ENCODE data around the gene MRPL22. TPM values are rescaled to one million over a fixed set of nuclear protein-coding genes. Genes with fewer than 3 reads are reported as not detected.
"Not testable (repeated sequence)": the region's sequence is repeated elsewhere in the genome, so short reads cannot be mapped to it uniquely, and the experiment has no call there.

The MRPL22 gene
- total RNA-seq, 2 donors from 2014 or later: 14.4 to 35.2 TPM

DNA sequence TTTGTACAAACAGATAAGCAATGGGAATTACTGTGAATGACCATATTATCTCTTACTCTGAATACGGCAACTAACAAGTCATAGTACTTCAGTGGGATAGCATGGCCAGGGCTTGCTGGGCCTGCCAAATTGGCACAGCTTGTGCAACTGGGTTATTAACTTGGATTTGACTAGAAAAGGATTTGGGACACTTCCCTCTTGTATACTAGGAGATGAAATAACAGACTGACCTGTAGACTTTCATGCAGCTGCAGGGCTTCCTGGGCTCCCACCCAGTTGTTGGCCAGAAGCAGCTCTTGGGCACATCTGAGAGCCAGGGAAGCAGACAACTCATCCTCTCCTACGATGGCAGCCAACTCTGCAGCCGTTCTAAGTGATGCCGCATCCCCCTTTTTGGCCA lies 42.7 kb upstream of the MRPL22 start:
- Histone ChIP-seq H3K4me1 (replicated peaks) (no peaks in the 10 kb centered on the region), H3K9me3 (no peaks in the 10 kb centered on the region), H3K36me3 (peaks cover 0 to 7% of the 10 kb centered on the region in 2 donors), H3K4me3 (no peak overlapping the region), H3K27ac (no peak overlapping the region), H3K27me3 (replicated peaks; ENCODE audit: insufficient read depth) (no peaks in the 10 kb centered on the region)
- no peak for DNase-seq (ENCODE audit: low spot score)
- WGBS: 89% methylated on average over 4 of the region's 4 CpGs
- intact Hi-C loops (cut with DNase I): no loop called here
- TF ChIP-seq POLR2AphosphoS5 (IDR thresholded peaks at IDR 0.05) (no peak), POLR2A (IDR thresholded peaks at IDR 0.05) (no peak)
- TF ChIP-seq, protein P1, sequence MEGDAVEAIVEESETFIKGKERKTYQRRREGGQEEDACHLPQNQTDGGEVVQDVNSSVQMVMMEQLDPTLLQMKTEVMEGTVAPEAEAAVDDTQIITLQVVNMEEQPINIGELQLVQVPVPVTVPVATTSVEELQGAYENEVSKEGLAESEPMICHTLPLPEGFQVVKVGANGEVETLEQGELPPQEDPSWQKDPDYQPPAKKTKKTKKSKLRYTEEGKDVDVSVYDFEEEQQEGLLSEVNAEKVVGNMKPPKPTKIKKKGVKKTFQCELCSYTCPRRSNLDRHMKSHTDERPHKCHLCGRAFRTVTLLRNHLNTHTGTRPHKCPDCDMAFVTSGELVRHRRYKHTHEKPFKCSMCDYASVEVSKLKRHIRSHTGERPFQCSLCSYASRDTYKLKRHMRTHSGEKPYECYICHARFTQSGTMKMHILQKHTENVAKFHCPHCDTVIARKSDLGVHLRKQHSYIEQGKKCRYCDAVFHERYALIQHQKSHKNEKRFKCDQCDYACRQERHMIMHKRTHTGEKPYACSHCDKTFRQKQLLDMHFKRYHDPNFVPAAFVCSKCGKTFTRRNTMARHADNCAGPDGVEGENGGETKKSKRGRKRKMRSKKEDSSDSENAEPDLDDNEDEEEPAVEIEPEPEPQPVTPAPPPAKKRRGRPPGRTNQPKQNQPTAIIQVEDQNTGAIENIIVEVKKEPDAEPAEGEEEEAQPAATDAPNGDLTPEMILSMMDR (IDR thresholded peaks at IDR 0.05): no peak

DNA sequence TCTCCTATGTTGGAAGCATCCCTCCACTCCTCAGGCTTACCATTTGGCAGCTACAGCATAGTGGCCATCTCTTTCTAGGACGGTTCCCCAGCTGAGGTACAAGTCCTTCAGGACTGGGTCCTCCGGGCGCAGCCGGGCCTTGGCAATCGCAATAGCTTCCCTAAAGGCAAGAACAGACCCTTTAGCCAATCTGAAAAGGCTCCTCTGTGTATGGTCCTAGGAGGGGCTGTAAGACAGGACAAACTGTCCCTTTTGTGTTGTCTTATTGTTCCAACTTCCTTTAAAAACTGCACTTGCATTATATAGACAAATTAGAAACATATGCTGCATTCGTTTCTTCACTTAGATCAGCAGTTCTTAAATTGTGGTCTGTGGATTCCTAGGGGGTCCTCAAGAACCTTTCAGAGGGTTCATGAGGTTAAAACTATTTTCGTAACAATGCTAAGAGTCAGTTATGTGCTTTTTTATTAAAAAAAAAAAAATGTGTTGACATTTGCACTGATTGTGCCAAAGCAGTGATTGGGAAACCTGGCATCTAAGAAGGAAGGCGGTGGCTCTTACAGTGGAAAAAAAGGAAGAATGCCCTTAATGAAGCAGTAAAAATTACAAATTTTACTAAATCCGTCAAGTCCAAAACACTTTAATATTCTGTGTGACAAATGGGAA lies 41.6 kb upstream of the MRPL22 start:
- Histone ChIP-seq H3K4me3 (no peak overlapping the region), H3K4me1 (replicated peaks) (no peaks in the 10 kb centered on the region), H3K27ac (peak overlapping the region; percentile 48 to 51), H3K9me3 (no peaks in the 10 kb centered on the region), H3K27me3 (replicated peaks; ENCODE audit: insufficient read depth) (no peaks in the 10 kb centered on the region), H3K36me3 (peaks cover 0 to 7% of the 10 kb centered on the region in 2 donors)
- intact Hi-C loops (cut with DNase I): no loop called here
- TF ChIP-seq, protein P1 (IDR thresholded peaks at IDR 0.05): no peak
- TF ChIP-seq POLR2AphosphoS5 (IDR thresholded peaks at IDR 0.05) (no peak), POLR2A (IDR thresholded peaks at IDR 0.05) (no peak)
- peak; percentile 17 for DNase-seq (ENCODE audit: low spot score)
- WGBS: 70% methylated on average over 9 of the region's 9 CpGs

DNA sequence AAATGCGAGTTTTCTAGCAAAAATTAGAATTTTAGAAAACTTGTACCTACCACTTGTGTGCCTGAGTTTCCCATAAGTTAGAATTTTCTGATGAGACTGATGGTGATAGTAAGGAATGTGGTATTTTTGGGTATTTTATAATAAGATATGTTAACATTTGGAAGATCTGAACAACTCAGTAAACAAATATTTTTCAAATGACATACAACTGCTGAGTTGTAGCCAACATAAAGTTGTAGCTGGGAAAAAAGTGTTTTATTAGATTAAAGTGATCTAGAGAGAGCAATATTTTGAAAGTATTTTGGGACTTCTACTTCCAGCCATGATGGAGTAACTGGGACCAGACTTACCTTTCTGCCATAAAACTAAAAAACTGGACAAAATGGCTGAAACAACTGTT lies 40.8 kb upstream of the MRPL22 start:
- H3K9me3 ChIP-seq: no peaks in the 10 kb centered on the region
- H3K36me3 ChIP-seq: peaks cover 0 to 7% of the 10 kb centered on the region in 2 donors
- no peaks in the 10 kb centered on the region for H3K27me3 ChIP-seq (replicated peaks; ENCODE audit: insufficient read depth)
- intact Hi-C loops (cut with DNase I): no loop called here
- no peak for TF ChIP-seq POLR2AphosphoS5 (IDR thresholded peaks at IDR 0.05)
- TF ChIP-seq POLR2A (IDR thresholded peaks at IDR 0.05): no peak
- TF ChIP-seq, protein P1 (IDR thresholded peaks at IDR 0.05): no peak
- H3K27ac ChIP-seq: peak overlapping the region in 1 of 2 donors; percentile 18
- DNase-seq (ENCODE audit: low spot score): no peak
- 89% methylated on average over 1 of the region's 1 CpG for WGBS
- H3K4me1 ChIP-seq (replicated peaks): no peaks in the 10 kb centered on the region
- H3K4me3 ChIP-seq: no peak overlapping the region

DNA sequence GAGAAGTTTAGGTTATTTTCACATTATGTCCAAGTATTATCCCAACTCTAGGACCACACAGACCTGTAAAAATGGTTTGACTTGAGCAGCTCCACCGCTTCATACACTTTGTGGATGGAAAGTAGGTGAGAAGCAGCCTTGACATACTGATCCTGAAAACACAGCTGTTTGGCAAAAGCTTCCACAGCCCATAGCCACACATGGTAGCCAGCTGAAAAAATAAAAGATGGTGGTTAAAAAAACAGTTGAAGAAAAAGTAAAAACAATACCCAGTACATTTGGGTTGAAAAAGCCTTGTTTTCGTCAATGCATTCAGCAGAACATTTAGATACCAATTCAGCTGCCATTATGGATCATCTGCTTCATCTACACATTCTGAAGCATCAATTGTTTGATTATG lies 39.6 kb upstream of the MRPL22 start:
- H3K27me3 ChIP-seq (replicated peaks; ENCODE audit: insufficient read depth): no peaks in the 10 kb centered on the region
- DNase-seq (ENCODE audit: low spot score): no peak
- H3K9me3 ChIP-seq: no peaks in the 10 kb centered on the region
- no peak overlapping the region for H3K4me3 ChIP-seq
- no peak overlapping the region for H3K27ac ChIP-seq
- no peaks in the 10 kb centered on the region for H3K4me1 ChIP-seq (replicated peaks)
- TF ChIP-seq, protein P1 (IDR thresholded peaks at IDR 0.05): no peak
- no peak for TF ChIP-seq POLR2AphosphoS5 (IDR thresholded peaks at IDR 0.05)
- TF ChIP-seq POLR2A (IDR thresholded peaks at IDR 0.05): no peak
- H3K36me3 ChIP-seq: peaks cover 0 to 7% of the 10 kb centered on the region in 2 donors
- intact Hi-C loops (cut with DNase I): no loop called here
- WGBS: 94% methylated on average over 2 of the region's 2 CpGs

DNA sequence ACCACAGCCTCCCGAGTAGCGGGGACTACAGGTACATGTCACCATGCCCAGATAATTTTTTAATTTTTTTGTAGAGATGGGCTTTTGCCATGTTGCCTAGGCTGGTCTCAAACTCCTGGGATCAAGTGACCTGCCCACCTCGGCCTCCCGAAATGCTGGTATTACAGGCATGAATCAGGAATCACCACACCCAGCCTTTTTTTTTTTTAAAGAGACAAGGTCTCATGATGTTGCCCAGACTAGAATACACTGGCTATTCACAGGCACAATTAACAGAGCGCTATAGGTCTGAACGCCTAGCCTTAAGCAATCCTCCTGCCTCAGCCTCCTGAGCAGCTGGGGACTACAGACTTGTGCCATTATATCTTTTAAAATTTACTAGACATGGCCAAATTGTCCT lies 39.0 kb upstream of the MRPL22 start:
- Histone ChIP-seq H3K4me1 (replicated peaks) (no peaks in the 10 kb centered on the region), H3K27ac (no peak overlapping the region), H3K9me3 (no peaks in the 10 kb centered on the region), H3K27me3 (replicated peaks; ENCODE audit: insufficient read depth) (no peaks in the 10 kb centered on the region), H3K36me3 (peaks cover 0 to 7% of the 10 kb centered on the region in 2 donors), H3K4me3 (no peak overlapping the region)
- TF ChIP-seq POLR2A (IDR thresholded peaks at IDR 0.05) (no peak), POLR2AphosphoS5 (IDR thresholded peaks at IDR 0.05) (no peak)
- TF ChIP-seq, protein P1 (IDR thresholded peaks at IDR 0.05): no peak
- 89% methylated on average over 6 of the region's 6 CpGs for WGBS
- intact Hi-C loops (cut with DNase I): no loop called here
- no peak for DNase-seq (ENCODE audit: low spot score)

DNA sequence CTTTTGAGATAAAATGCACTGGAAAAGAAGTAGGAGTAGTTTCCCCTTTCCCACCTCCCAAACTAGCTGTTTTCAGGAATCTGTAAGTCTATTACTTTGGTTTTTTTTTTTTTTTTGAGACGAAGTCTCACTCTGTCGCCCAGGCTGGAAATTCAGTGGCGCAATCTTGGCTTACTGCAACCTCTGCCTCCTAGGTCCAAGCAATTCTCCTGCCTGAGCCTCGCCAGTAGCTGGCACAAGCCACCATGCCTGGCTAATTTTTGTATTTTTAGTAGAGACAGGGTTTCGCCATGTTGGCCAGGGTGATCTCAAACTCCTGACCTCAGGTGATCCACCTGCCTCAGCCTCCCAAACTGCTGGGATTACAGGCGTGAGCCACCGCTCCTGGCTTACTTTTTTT lies 35.3 kb upstream of the MRPL22 start:
- H3K4me3 ChIP-seq; H3K36me3 ChIP-seq; intact Hi-C loops (cut with DNase I); H3K9me3 ChIP-seq; H3K4me1 ChIP-seq (replicated peaks); H3K27me3 ChIP-seq (replicated peaks; ENCODE audit: insufficient read depth); H3K27ac ChIP-seq; DNase-seq (ENCODE audit: low spot score): not testable (repeated sequence)
- WGBS: 93% methylated on average over 7 of the region's 7 CpGs
